WTC11 (cell line): Measurements from ENCODE around the gene PCDHGA9.

Source experiments
- AFF4 ChIP-seq: sonication (generic); formaldehyde crosslinking; IDR thresholded peaks from 2 replicates; pipeline ENCODE4 v1.8.1; 2023; ENCODE audit warnings: mild to moderate bottlenecking, missing genetic modification reagents, borderline replicate concordance
- CTCF ChIP-seq: fragments of 200-600 bp; IDR thresholded peaks from 2 replicates; pipeline ENCODE4 v1.8.0; 2022; ENCODE audit warnings: antibody characterized with exemption
- E2F4 ChIP-seq: sonication (generic); formaldehyde crosslinking; IDR thresholded peaks from 2 replicates; pipeline ENCODE4 v1.8.1; 2022; ENCODE audit warnings: low read depth, mild to moderate bottlenecking, moderate library complexity, missing genetic modification reagents, borderline replicate concordance
- EMX1 ChIP-seq: fragments of 250-450 bp; sonication (Bioruptor Pico); IDR thresholded peaks from 2 replicates; pipeline ENCODE4 v1.8.0; 2021; ENCODE audit warnings: mild to moderate bottlenecking
- ETV6 ChIP-seq: sonication (generic); formaldehyde crosslinking; IDR thresholded peaks from 2 replicates; pipeline ENCODE4 v1.8.1; 2022; ENCODE audit warnings: mild to moderate bottlenecking, missing genetic modification reagents
- FOXJ3 ChIP-seq: sonication (generic); formaldehyde crosslinking; IDR thresholded peaks from 2 replicates; pipeline ENCODE4 v1.9.0; 2021; ENCODE audit warnings: missing genetic modification reagents, mild to moderate bottlenecking, borderline replicate concordance
- KAT7 ChIP-seq: sonication (generic); formaldehyde crosslinking; IDR thresholded peaks from 2 replicates; pipeline ENCODE4 v1.8.1; 2023; ENCODE audit warnings: missing genetic modification reagents, mild to moderate bottlenecking, borderline replicate concordance
- SOX15 ChIP-seq: fragments of 250-450 bp; sonication (Bioruptor Pico); IDR thresholded peaks from 2 replicates; pipeline ENCODE4 v1.9.0; 2021; ENCODE audit warnings: mild to moderate bottlenecking
- STAT6 ChIP-seq: sonication (generic); formaldehyde crosslinking; conservative IDR thresholded peaks from 2 replicates; pipeline ENCODE4 v1.8.1; 2023; ENCODE audit warnings: mild to moderate bottlenecking, low read depth, missing genetic modification reagents, moderate library complexity
- TCF7 ChIP-seq: sonication (generic); formaldehyde crosslinking; IDR thresholded peaks from 2 replicates; pipeline ENCODE4 v1.8.0; 2022; ENCODE audit warnings: mild to moderate bottlenecking, low read depth, missing genetic modification reagents, moderate library complexity
- USF2 ChIP-seq: sonication (generic); formaldehyde crosslinking; IDR thresholded peaks from 2 replicates; pipeline ENCODE4 v1.8.1; 2023; ENCODE audit warnings: mild to moderate bottlenecking, missing genetic modification reagents, moderate library complexity
- ZNF512 ChIP-seq: sonication (generic); formaldehyde crosslinking; IDR thresholded peaks from 2 replicates; pipeline ENCODE4 v1.8.1; 2022; ENCODE audit warnings: missing genetic modification reagents, borderline replicate concordance
- ZNF532 ChIP-seq: fragments of 250-450 bp; sonication (Bioruptor Pico); IDR thresholded peaks from 2 replicates; pipeline ENCODE4 v1.9.0; 2021; ENCODE audit warnings: mild to moderate bottlenecking, borderline replicate concordance

GRCh38 chr5:141360685-141361084 lies 41.9 kb upstream of the PCDHGA9 start:
- TF ChIP-seq CTCF = no peak
- TF ChIP-seq STAT6 (CRISPR knock-in tag) = no peak
- TF ChIP-seq AFF4 = no peak
- TF ChIP-seq KAT7 (CRISPR knock-in tag) = no peak
- TF ChIP-seq EMX1 (CRISPR knock-in tag) = no peak
- no peak for TF ChIP-seq ETV6 (CRISPR knock-in tag)
- no peak for TF ChIP-seq FOXJ3 (CRISPR knock-in tag)
- TF ChIP-seq E2F4 (CRISPR knock-in tag) = no peak
- no peak for TF ChIP-seq TCF7 (CRISPR knock-in tag)
- TF ChIP-seq USF2 = no peak
- TF ChIP-seq ZNF512 = no peak
- no peak for TF ChIP-seq SOX15 (CRISPR knock-in tag)
- TF ChIP-seq ZNF532 (CRISPR knock-in tag) = no peak
